HG03025 (cell line): ENCODE measurements around the gene CAMK2G.

Experiments used
- ATAC-seq: cut with Tn5 transposase; IDR thresholded peaks from one replicate; pipeline ENCODE4 v1.9.1; 2021; ENCODE audit warnings: mild to moderate bottlenecking, moderate library complexity; ENCODE audit not compliant: unreplicated experiment, low FRiP score

CAMK2G gene

GRCh38 chr10:73816917-73817729 lies 57.2 kb downstream of the CAMK2G start:
- ATAC-seq, result no peak

- no peak for ATAC-seq
These were observed 58.7 kb downstream of the CAMK2G start for GRCh38 chr10:73815719-73816030.

GRCh38 chr10:73814896-73815718 lies 59.2 kb downstream of the CAMK2G start:
- ATAC-seq, result no peak

GRCh38 chr10:73814276-73814895 lies 60.0 kb downstream of the CAMK2G start:
- ATAC-seq, result no peak

GRCh38 chr10:73813333-73813732 lies 61.0 kb downstream of the CAMK2G start:
- no peak for ATAC-seq

- no peak for ATAC-seq
These were observed 61.7 kb downstream of the CAMK2G start for GRCh38 chr10:73812657-73813056.

GRCh38 chr10:73810735-73811465 lies 63.5 kb downstream of the CAMK2G start:
- ATAC-seq, result peak; percentile 29

GRCh38 chr10:73810358-73810734 lies 64.0 kb downstream of the CAMK2G start:
- ATAC-seq, result no peak

GRCh38 chr10:73809061-73809818 lies 65.1 kb downstream of the CAMK2G start:
- no peak for ATAC-seq

- ATAC-seq, result no peak
These were observed 66.1 kb downstream of the CAMK2G start for GRCh38 chr10:73808021-73808815.

- ATAC-seq, result no peak
These were observed 66.9 kb downstream of the CAMK2G start for GRCh38 chr10:73807471-73807870.

GRCh38 chr10:73806176-73806950 lies 68.0 kb downstream of the CAMK2G start:
- ATAC-seq, result no peak

- ATAC-seq, result no peak
These were observed 70.6 kb downstream of the CAMK2G start for GRCh38 chr10:73803680-73804286.

- ATAC-seq, result no peak
These were observed 71.9 kb downstream of the CAMK2G start for GRCh38 chr10:73802276-73802991.

GRCh38 chr10:73801253-73801590 lies 73.1 kb downstream of the CAMK2G start:
- no peak for ATAC-seq

GRCh38 chr10:73800560-73801252 lies 73.6 kb downstream of the CAMK2G start:
- ATAC-seq, result no peak
